Stimulated activated CD4-positive, alpha-beta T cell treated with anti-CD3 and anti-CD28 coated beads, Interleukin-12 subunit alpha, Interleukin-12 subunit beta, amount 100 ng/mL, for 48 hours (primary cell): ENCODE results near the gene PRTFDC1.
"Not testable (repeated sequence)": the region's sequence is repeated elsewhere in the genome, so short reads cannot be mapped to it uniquely, and the experiment has no call there.

Source experiments
- DNase-seq, 3 donors: peaks; one replicate each; pipeline ENCODE4 v3.0.0-alpha.2; 2020; ENCODE audit warnings: low read depth in 2 of 3, low spot score in 1 of 3

PRTFDC1 gene

GRCh38 chr10:24966962-24967481 is 14.6 kb upstream of the PRTFDC1 start:
- DNase-seq, result no peak

GRCh38 chr10:24965051-24965450 is 12.6 kb upstream of the PRTFDC1 start:
- DNase-seq, result no peak

GRCh38 chr10:24963521-24964041 is 11.2 kb upstream of the PRTFDC1 start:
- no peak for DNase-seq

GRCh38 chr10:24962995-24963394 is 10.6 kb upstream of the PRTFDC1 start:
- DNase-seq, result no peak

GRCh38 chr10:24961582-24961981 is 9.2 kb upstream of the PRTFDC1 start:
- no peak for DNase-seq

GRCh38 chr10:24959382-24959730 is 7.0 kb upstream of the PRTFDC1 start:
- no peak for DNase-seq

- no peak for DNase-seq
Measured at GRCh38 chr10:24958721-24959381, 6.4 kb upstream of the PRTFDC1 start.

- no peak for DNase-seq
Measured at GRCh38 chr10:24958091-24958720, 5.8 kb upstream of the PRTFDC1 start.

- DNase-seq, result not testable (repeated sequence)
Measured at GRCh38 chr10:24957624-24958051, 5.2 kb upstream of the PRTFDC1 start.

- no peak for DNase-seq
Measured at GRCh38 chr10:24953675-24954074, 1.3 kb upstream of the PRTFDC1 start.

GRCh38 chr10:24952707-24953645 is 570 bp upstream of the PRTFDC1 start:
- DNase-seq, result peak in 2 of 3 donors; percentile 4 to 26

GRCh38 chr10:24951201-24952142 is 934 bp downstream of the PRTFDC1 start:
- DNase-seq, result peak in 2 of 3 donors; percentile 7 to 26

GRCh38 chr10:24950439-24950838 is 2.0 kb downstream of the PRTFDC1 start:
- no peak for DNase-seq

GRCh38 chr10:24949616-24950015 is 2.8 kb downstream of the PRTFDC1 start:
- no peak for DNase-seq

GRCh38 chr10:24947304-24948097 is 4.9 kb downstream of the PRTFDC1 start:
- DNase-seq, result no peak

GRCh38 chr10:24944512-24945255 is 7.7 kb downstream of the PRTFDC1 start:
- DNase-seq, result no peak

- no peak for DNase-seq
Measured at GRCh38 chr10:24938525-24938924, 13.9 kb downstream of the PRTFDC1 start.

- DNase-seq, result no peak
Measured at GRCh38 chr10:24938076-24938475, 14.3 kb downstream of the PRTFDC1 start.
